PC-9 (cell line): ENCODE measurements around the gene SLC28A1. TPM values are rescaled to one million over a fixed set of nuclear protein-coding genes. Genes with fewer than 3 reads are reported as not detected.
A peak's percentile ranks its signal among the peaks of the same experiment; 100 is the strongest.

Experiments used
- BruUV-seq: library from RNA; stranded (reverse); fragments of 400-500 nt; replicated peaks from 2 replicates; lab custom pipeline; 2021; lab: Mats Ljungman, UMichigan
- CTCF ChIA-PET: fragments of 300-600 bp; sonication (Branson Sonifier 250); formaldehyde crosslinking; loops from one replicate; lab custom pipeline; 2022; ENCODE audit warnings: antibody characterized with exemption; lab: Charles Lee
- POLR2A ChIA-PET: fragments of 300-600 bp; sonication (Branson Sonifier 250); formaldehyde crosslinking; loops from one replicate; lab custom pipeline; 2022; ENCODE audit warnings: antibody characterized with exemption; ENCODE audit not compliant: unreplicated experiment; lab: Charles Lee
- DNase-seq, 2 experiments: peaks; one replicate each; pipeline versions ENCODE4 v3.0.0 to v3.0.0-alpha.2; 2015 to 2022; ENCODE audit warnings: mixed read lengths in 1 of 2
- H2AFZ ChIP-seq: fragments of 200-600 bp; sonication (generic); 2 replicates; pipeline ENCODE4 v1.8.1; 2017; ENCODE audit warnings: antibody characterized with exemption
- H3F3A ChIP-seq: fragments of 200-600 bp; sonication (generic); 2 replicates; pipeline ENCODE4 v1.8.1; 2017; ENCODE audit warnings: antibody characterized with exemption, mild to moderate bottlenecking, low read depth; ENCODE audit not compliant: insufficient read depth
- H3K27ac ChIP-seq: fragments of 200-600 bp; sonication (generic); 2 replicates; pipeline ENCODE4 v1.6.1; 2016; ENCODE audit warnings: mixed run types
- H3K27me3 ChIP-seq: fragments of 200-600 bp; sonication (generic); 2 replicates; pipeline ENCODE4 v1.6.1; 2016; ENCODE audit warnings: low read depth, mixed run types; ENCODE audit not compliant: insufficient read depth
- H3K36me3 ChIP-seq: fragments of 200-600 bp; sonication (generic); 2 replicates; pipeline ENCODE4 v1.6.1; 2016; ENCODE audit warnings: low read depth, mixed run types
- H3K4me1 ChIP-seq: fragments of 200-600 bp; sonication (generic); replicated peaks from 2 replicates; pipeline ENCODE4 v1.6.1; 2016; ENCODE audit warnings: mixed run types; ENCODE audit not compliant: insufficient read depth
- H3K4me2 ChIP-seq: fragments of 200-600 bp; sonication (generic); 2 replicates; pipeline ENCODE4 v1.6.1; 2017; ENCODE audit warnings: mixed run types
- H3K4me3 ChIP-seq: fragments of 200-600 bp; sonication (generic); 2 replicates; pipeline ENCODE4 v1.6.1; 2016; ENCODE audit warnings: mixed run types
- H3K79me2 ChIP-seq: fragments of 200-600 bp; sonication (generic); 2 replicates; pipeline ENCODE4 v1.6.1; 2017; ENCODE audit warnings: low read depth, mixed run types
- H3K9me2 ChIP-seq: fragments of 200-600 bp; sonication (generic); 2 replicates; pipeline ENCODE4 v1.8.1; 2017; ENCODE audit warnings: mild to moderate bottlenecking; ENCODE audit not compliant: insufficient read depth
- H3K9me3 ChIP-seq: fragments of 200-600 bp; sonication (generic); 2 replicates; pipeline ENCODE4 v1.8.1; 2016; ENCODE audit warnings: low read depth; ENCODE audit not compliant: insufficient read depth
- H4K20me1 ChIP-seq: fragments of 200-600 bp; sonication (generic); 2 replicates; pipeline ENCODE4 v1.8.1; 2017; ENCODE audit not compliant: insufficient read depth
- EZH2 ChIP-seq: fragments of 200-600 bp; sonication (generic); IDR thresholded peaks from 2 replicates; pipeline ENCODE4 v1.8.0; 2017; ENCODE audit warnings: antibody characterized with exemption, low read depth
- intact Hi-C: fragments of 100-400 bp; cut with micrococcal nuclease; formaldehyde crosslinking; loops from one replicate; pipeline ENCODE4 v1.10.0; 2022; ENCODE audit not compliant: unreplicated experiment
- total RNA-seq: library from RNA; stranded (reverse); gene quantifications from 2 replicates; pipeline ENCODE4 v1.2.3, GENCODE V29; 2021
- TF ChIP-seq, protein P1 (sequence below): fragments of 200-600 bp; sonication (generic); conservative IDR thresholded peaks from 2 replicates; pipeline ENCODE4 v1.6.1; 2017; ENCODE audit warnings: mixed run types, antibody characterized with exemption, mild to moderate bottlenecking, moderate library complexity

The SLC28A1 gene
- total RNA-seq, 1 experiment from 2014 or later: 0.70 TPM

DNA sequence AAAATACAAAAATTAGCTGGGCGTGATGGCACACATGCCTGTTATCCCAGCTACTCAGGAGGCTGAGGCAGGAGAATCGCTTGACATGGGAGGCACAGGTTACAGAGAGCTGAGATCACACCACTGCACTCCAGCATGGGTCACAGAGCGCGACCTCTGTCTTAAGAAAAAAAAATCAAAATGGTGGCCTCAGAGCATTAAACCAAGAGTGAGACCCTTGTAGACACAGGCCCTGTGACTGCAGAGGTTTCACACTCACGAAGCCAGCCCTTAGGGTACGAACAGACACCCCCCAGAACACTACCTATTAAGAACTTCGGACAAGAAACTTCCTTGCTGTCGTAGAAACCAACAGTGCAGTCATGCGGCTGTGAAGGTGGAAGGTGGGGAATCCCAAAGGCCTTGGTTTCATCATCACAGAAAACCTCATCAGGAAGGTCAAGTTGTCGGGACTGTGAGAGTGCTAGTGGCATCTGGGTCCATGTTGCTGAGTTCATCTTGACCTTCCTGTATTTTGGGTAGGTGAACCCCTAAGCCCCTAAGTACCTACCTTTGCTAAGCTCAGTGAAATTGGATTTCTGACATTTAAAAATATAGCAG lies 92.4 kb downstream of the SLC28A1 start:
- BruUV-seq: no TSS peak
- Histone ChIP-seq H3K4me2 (no peak overlapping the region), H3K27ac (no peak overlapping the region), H3K4me1 (no peaks in the 10 kb centered on the region), H2AFZ (no peak overlapping the region), H3F3A (peaks cover 6% of the 10 kb centered on the region; the same call in 1 of the 2 replicates), H3K9me3 (no peaks in the 10 kb centered on the region), H4K20me1 (no peaks in the 10 kb centered on the region), H3K27me3 (no peaks in the 10 kb centered on the region), H3K36me3 (no peaks in the 10 kb centered on the region), H3K79me2 (no peaks in the 10 kb centered on the region), H3K9me2 (no peaks in the 10 kb centered on the region), H3K4me3 (no peak overlapping the region)
- intact Hi-C loops: no loop called here
- no peak for DNase-seq
- ChIA-PET CTCF (no interaction called here), POLR2A (no interaction called here)
- TF ChIP-seq EZH2: no peak
- TF ChIP-seq, protein P1, sequence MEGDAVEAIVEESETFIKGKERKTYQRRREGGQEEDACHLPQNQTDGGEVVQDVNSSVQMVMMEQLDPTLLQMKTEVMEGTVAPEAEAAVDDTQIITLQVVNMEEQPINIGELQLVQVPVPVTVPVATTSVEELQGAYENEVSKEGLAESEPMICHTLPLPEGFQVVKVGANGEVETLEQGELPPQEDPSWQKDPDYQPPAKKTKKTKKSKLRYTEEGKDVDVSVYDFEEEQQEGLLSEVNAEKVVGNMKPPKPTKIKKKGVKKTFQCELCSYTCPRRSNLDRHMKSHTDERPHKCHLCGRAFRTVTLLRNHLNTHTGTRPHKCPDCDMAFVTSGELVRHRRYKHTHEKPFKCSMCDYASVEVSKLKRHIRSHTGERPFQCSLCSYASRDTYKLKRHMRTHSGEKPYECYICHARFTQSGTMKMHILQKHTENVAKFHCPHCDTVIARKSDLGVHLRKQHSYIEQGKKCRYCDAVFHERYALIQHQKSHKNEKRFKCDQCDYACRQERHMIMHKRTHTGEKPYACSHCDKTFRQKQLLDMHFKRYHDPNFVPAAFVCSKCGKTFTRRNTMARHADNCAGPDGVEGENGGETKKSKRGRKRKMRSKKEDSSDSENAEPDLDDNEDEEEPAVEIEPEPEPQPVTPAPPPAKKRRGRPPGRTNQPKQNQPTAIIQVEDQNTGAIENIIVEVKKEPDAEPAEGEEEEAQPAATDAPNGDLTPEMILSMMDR: no peak

DNA sequence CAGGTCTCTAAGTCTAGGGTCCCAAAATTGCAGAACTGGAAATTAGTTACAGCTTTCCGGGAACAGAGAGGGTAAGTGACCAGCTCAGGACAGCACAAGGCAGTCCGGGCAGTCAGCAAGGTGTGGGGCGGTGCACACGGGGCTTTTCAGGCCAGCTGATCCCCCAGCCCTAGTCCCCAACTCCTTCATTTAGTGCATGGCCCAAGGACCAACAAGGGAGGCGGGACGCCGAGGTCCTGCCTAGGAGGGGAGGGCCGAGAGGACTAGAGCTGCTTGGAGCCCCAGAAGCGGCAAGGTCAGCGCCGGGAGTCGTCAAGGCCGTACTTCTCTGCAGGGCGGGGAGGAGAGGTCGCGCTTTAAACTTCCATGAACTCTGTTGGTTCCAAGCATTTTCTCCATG lies 95.2 kb downstream of the SLC28A1 start:
- H2AFZ ChIP-seq: peak overlapping the region; percentile 94; the same call in 1 of the 2 replicates
- no peak for TF ChIP-seq EZH2
- TF ChIP-seq, protein P1: no peak
- H3K4me2 ChIP-seq: peak overlapping the region; percentile 89
- no peaks in the 10 kb centered on the region for H3K27me3 ChIP-seq
- H4K20me1 ChIP-seq: peaks cover 16% of the 10 kb centered on the region
- intact Hi-C loops: loop anchor here (1.0 to 5.0 kb wide), 4 partner anchors 16 to 377 kb away; partner anchors contain the start of gene ZSCAN2
- peak in 1 of 2 experiments; percentile 20 for DNase-seq
- no peaks in the 10 kb centered on the region for H3K36me3 ChIP-seq
- ChIA-PET CTCF (interaction anchor here (0.6 kb wide), 1 partner anchor 321 kb away, joined by 13 read pairs; the partner anchor contains the start of gene NMB), POLR2A (interaction anchor here (0.6 kb wide), 1 partner anchor 130 kb away, joined by 3 read pairs; no protein-coding TSS in a partner anchor)
- peaks cover 19% of the 10 kb centered on the region for H3K4me1 ChIP-seq
- H3K27ac ChIP-seq: no peak overlapping the region
- H3K9me2 ChIP-seq: no peaks in the 10 kb centered on the region
- no peaks in the 10 kb centered on the region for H3K9me3 ChIP-seq
- BruUV-seq: TSS peak; percentile 43
- peak overlapping the region; percentile 69; the same call in 1 of the 2 replicates for H3K4me3 ChIP-seq
- H3K79me2 ChIP-seq: peaks cover 26% of the 10 kb centered on the region
- H3F3A ChIP-seq: peaks cover 6% of the 10 kb centered on the region; the same call in 1 of the 2 replicates

DNA sequence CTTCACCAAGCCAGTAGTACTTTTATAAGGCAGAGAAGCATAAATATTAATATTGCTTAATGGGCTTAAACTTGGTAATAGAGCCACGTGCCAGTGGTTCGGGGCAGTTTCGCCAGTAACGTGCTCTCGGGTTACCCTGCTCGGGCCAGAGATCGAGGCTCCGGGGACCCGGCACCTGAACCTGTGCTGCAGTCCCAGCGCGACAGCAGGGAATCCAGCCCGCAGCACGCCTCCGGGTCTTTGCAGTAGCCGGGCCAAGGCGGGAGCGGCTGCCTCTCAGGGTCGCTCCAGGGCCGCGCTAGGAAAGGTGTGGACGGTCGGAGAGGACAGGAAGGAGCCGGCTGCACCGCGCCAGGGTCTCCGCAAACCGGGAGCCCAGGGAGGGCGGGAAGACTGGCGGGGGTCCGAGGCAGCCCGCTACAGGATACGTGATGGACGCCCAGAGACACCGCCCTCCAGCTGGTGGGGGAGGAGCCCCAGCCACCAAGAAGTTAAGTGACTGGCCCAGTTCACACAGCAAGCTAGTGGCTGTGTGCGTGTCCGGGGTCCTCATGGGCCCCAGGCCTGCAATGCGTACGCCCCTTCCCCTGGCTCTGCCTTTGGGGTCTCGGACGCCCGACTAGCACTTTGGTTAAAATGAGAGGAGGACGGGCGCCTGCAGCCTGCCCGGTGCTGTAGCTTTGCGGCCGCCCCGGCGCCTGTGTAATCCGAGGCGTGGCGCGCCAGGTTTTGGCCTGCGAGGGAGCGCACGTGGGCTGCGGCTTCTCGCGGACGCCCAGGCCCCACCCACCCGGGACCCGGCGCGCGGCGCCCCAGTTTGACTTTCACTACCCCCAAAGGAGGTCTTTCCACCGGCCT lies 96.0 kb downstream of the SLC28A1 start:
- peak overlapping the region; percentile 89 for H3K4me2 ChIP-seq
- BruUV-seq: TSS peak; percentile 17
- intact Hi-C loops: loop anchor here (1.0 to 5.0 kb wide), 5 partner anchors 17 to 378 kb away; partner anchors contain the start of gene ZSCAN2
- CTCF ChIA-PET: interaction anchor here (0.6 to 1.0 kb wide), 4 partner anchors 25 to 811 kb away, joined by 5 to 13 read pairs (median 6); partner anchors contain the start of gene NMB
- POLR2A ChIA-PET: interaction anchor here (0.5 to 0.7 kb wide), 5 partner anchors 18 to 226 kb away, joined by 3 to 9 read pairs (median 5); no protein-coding TSS in a partner anchor
- peak overlapping the region; percentile 63 for H3K27ac ChIP-seq
- peaks cover 6% of the 10 kb centered on the region; the same call in 1 of the 2 replicates for H3F3A ChIP-seq
- H3K27me3 ChIP-seq: no peaks in the 10 kb centered on the region
- H3K9me2 ChIP-seq: no peaks in the 10 kb centered on the region
- H3K79me2 ChIP-seq: peaks cover 33% of the 10 kb centered on the region
- peak overlapping the region; percentile 94 for H2AFZ ChIP-seq
- H3K36me3 ChIP-seq: no peaks in the 10 kb centered on the region
- H3K4me1 ChIP-seq: peaks cover 27% of the 10 kb centered on the region
- no peaks in the 10 kb centered on the region for H3K9me3 ChIP-seq
- H4K20me1 ChIP-seq: peaks cover 20% of the 10 kb centered on the region
- DNase-seq: peak; percentile 59 to 85
- TF ChIP-seq, protein P1: no peak
- TF ChIP-seq EZH2: no peak
- peak overlapping the region; percentile 69 for H3K4me3 ChIP-seq
